SIG-M5 (cell line): Measurements from ENCODE around the gene BCL6B.

Source experiments
- DNase-seq: peaks from one replicate; lab custom pipeline; 2025; lab: John Stamatoyannopoulos, UW

BCL6B gene

DNA sequence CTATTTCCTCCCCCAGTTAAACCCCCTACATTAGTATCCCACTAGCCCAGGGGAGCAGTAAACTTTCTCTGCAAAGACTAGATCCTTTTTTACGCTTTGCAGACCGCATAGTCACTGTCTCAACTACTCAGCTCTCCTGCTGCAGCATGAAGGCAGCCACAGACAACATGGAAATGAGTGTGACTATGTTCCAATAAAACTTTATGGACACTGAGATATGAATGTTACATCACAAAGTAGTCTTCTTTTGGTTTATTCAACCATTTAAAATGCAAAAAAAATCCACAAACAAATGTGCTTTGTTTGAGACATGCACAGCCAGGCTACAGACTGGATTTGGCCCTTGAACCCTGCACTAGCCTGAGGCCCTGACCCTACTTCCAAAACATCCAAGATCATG, 12.3 kb upstream of the BCL6B start:
- no peak for DNase-seq

DNA sequence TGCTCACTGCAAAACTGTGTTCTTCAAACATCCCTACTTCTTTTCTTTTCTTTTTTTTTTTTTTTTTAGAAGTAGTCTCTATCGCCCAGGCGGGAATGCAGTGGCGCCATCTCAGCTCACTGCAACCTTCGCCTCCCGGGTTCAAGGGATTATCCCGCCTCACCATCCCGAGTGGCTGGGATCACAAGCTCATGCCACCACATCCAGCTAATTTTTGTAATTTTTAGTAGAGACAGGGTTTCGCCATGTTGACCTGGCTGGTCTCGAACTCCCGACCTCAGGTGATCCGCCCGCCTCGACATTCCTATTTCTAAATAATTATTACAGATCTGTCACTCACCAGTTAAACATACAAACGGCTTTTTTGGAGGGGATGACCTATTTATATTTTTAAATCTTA, 11.4 kb upstream of the BCL6B start:
- no peak for DNase-seq

DNA sequence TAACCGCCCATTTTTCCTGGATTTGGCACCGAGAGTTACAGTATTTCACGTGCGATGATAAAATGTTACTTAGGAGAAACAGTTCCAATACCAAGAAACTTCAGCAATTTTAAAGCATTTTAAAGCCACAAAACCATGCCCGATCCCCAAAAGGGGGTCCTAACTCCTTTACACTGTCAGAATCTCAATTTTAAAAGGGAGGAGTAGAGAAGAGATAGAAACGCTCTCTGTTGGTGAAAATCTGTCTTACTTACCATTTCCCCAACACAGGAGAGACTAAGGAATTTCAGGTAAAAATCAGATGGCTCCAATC, 11.0 kb upstream of the BCL6B start:
- no peak for DNase-seq

DNA sequence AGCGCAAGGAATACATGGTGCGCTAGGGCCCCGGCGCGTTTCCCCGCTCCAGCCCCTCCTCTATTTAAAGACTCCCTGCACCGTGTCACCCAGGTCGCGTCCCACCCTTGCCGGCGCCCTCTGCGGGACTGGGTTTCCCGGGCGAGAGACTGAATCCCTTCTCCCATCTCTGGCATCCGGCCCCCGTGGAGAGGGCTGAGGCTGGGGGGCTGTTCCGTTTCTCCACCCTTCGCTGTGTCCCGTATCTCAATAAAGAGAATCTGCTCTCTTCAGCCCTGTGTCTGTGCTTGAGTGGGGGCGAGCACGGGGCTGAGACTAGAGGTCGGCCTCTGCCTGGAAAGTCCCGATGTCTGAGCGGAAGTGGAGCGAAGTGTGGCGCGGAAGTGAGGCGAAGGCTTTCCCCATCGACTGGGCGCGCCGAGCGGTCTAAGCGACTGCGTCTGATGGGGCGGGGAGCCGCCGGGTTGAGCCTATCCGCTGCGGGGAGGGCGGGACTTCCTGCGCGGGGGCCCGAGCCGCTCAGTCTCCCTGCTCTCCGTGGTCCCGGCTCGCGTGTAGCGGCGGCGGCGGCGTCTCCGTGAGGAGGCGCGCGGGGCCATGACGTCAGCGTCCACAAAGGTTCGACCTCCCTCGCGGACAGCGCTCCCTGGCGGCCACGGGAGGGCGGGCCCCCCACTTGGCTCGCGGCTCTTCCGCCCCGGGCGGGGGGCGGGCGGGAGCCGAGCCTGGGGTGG, 8.4 kb upstream of the BCL6B start:
- DNase-seq, result peak; percentile 78

DNA sequence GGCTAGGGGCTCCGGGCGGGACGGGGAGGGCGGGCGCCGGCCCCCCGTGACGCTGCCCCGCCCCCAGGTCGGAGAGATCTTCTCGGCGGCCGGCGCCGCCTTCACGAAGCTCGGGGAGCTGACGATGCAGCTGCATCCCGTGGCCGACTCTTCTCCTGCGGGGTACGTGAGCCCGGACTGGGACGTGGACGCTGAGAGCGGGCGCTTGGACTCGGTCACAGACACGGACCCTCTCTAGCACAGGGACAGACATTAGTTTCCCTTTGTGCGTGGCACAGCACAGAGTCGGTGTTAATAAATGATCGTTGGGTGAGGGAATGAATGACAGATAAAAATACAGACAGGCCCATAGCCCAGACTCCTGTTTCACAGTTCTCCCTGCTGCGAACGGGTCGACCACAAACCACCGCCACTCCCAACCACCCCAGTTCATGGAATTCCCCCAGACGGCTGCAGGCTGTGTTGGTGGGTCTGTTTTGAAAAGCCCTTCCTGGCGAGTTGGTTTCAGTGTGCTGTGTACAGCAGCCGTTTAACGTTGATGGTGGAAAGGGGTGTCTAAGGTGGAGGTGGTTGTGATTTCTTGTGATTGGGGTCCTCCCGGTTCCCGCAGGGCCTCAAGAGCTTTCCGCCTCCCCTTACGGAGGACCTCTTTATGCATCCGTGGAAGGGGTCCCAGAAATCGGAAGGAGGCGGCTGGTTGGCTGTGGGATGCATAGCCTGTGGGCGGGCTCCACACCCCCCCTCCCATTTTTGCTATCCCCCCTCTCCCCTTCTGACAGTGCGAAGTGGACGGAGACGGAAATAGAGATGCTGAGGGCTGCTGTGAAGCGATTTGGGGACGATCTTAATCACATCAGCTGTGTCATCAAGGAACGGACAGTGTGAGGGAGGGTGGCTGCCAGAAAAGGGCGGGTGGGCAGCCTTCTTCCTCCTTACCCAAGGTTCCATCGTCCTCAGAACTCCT, 7.6 kb upstream of the BCL6B start:
- DNase-seq, result no peak

DNA sequence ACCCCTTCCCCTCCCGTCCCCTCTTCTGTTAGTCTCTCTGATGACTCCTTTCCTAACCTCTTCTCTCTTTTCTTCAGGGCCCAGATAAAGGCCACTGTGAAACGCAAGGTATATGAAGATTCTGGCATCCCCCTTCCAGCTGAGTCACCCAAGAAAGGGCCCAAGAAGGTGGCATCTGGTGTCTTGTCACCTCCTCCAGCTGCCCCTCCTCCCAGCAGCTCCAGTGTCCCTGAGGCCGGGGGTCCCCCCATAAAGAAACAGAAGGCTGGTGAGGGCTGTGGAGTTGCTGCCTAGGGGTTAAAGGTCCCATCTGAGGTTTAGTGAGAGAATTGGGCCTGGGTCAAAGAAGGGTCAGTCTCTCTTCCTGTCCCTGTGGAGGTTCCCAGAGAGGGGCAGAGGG, 6.4 kb upstream of the BCL6B start:
- no peak for DNase-seq

DNA sequence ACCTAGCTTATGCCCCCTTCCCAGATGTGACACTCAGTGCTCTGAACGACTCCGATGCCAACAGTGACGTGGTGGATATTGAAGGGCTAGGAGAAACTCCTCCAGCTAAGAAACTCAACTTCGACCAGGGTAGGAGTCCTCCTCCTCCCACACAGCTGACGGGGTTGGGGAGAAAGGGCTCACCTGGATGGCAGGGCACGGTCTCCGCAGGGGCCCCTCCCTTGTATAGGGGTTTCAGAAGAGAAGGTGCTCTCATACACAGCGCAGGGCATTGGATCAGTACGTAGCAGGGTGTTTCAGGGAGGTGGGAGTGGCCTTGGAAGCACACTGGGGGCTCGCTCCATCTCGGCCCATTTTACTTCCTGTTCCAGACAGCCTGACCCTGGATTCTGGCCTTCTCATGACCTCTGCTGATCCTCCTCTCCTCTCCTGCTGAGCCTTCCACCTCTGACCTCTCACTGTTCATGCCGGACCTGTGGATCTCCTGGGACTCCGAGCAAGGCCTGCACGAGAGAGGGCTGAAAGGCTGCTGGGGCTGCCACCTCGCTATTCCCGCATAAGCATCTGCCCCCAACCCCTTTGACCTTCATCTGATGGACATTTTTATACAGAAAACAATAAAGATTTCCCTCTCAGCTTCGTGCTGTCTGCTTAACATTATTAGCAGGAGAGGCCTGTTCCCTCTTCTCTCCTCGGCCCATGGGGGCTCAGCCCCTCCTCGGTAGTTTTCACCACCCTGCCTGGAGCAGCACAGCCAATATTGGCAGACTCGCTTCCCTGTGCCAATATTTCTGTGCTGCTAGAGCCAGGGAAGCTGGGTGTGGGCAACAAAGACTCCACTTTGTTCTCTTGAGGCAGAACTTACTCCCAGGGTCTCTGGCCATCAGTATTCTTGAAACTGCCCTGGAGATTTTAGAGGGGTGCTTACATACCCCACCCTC, 5.7 kb upstream of the BCL6B start:
- no peak for DNase-seq

DNA sequence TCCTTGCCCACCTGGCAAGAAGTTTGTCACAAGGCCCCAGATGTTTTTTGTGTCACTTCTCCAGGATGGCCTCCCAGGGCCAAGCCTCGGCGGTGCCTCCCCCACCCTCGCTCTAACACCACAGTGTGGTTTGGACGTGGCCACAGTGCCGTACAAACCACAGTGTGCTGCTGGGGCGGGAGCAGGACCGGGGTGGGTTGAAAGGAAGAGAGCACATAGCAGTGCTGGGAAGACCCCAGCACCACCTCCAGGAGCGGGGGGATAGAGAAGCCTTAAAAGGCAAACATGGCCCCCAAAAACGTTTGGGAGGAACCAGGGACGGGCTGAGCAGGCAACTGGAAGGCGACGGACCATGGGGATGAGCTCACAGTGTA, 5.0 kb upstream of the BCL6B start:
- DNase-seq, result no peak

DNA sequence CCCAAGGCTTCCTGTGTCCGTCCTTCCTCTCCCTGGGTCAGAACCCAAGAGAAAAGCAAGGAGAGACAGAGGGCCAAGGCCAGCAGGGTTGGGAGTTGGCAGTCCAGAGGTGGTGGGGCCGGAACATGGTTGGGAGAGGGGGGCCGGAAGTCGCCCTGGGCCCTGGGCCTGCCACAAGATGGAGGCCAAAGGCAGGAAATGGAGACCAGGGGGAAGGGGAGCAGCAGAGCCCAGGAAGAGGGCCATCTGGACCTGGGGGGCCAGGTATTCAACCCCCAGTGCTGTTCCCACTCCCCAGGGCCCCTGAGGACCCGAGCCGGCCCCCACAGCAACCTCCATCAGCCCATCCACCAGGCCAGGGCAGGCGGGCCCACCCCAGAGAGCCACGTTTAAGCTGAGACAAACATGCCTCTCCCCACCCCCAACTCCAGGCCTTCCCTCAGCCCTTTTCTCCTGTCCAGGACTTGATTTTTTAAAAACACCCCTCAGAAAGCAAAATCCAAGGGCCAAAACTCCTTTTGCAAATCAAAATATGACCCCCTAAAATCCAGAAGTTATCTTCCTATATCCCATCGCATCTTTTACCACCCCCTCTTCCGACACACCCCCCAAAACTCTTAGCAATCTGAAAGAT, 4.4 kb upstream of the BCL6B start:
- DNase-seq, result no peak

DNA sequence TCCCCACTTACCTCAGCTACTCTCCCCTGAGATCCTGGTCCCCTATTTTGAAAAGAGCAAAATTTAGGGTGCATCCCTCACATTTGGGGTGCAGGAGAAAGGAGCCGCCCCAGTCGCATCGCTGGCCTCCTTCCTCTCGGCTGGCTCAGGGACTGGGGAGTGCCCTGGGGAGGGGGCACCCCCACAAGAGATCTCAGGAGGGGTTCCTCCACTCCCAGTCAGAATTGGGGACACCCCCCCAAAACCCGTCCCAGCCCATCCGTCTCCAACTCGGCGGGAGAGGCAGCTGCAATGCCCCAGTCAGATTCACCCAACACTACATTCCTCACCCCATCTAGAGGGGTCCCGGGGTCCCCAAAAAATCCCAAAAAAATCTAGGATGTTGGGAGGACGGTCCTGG, 3.5 kb upstream of the BCL6B start:
- no peak for DNase-seq

DNA sequence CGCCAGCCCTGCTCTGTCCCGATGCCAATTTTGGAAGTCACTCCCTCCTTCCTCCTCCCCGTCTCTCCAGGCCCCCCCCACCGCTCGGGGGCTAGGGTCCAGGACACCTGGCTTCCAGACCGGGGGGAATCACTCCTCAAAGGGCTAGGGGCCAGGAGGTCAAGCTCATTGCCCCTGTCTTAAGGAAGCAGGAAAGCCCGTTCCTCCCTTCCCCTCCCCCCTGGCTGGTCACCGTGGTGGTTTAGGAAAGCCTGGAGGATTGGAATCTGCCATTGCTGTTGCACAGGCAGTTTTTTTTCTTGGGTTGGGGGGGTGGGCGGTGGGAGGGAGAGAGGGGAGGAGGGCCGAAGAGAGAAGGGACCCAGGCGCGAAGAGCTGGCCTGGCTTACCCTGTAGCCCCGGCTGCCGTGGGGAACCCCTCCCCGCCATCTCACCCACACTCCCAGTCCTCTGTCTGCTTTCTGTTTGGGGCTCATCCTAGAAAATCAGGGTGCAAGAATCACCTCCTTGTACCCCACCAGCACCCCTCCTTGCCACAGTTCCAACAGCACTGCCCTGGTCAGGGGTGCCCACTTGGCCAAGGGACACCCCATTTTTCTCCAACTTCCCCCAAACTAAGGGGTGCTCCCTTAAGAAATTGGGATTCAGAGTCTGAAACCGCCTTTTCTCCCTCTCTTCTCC, 2.9 kb upstream of the BCL6B start:
- no peak for DNase-seq

DNA sequence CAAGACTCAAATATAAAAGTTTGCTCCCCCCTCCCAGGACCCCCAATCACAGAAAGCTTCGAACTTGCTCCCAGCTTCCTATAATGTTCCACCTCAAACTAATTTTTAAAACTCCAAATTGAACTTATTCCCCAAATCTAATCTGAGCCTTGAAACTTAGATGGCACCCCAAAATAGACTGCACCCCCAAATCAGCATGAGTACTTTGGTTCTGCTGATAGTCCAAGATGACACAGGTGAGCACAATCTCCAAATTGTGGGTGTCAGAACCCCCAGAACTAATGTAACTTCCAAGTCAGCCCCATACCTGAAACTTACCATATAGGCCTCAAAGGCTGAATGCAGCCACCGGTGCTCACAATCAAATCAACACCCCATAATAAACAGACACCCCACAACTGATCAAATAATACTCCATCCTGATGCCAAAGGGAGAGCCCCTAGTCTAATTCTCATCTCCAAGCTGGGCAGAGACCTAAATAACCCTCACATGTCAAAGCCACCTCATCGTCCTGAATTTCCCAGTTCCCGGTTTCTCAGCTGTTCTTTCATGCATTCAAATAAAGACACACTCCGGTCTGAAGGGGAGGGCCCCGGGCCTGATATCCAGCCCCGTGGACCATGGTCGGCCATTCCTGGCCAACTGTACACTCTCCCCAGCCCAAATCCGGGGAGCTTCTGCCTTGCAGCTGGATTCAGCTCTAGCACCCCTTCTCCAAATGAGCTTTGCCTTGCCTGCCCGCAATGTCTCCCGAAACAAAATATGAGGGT, 1.8 kb upstream of the BCL6B start:
- no peak for DNase-seq

DNA sequence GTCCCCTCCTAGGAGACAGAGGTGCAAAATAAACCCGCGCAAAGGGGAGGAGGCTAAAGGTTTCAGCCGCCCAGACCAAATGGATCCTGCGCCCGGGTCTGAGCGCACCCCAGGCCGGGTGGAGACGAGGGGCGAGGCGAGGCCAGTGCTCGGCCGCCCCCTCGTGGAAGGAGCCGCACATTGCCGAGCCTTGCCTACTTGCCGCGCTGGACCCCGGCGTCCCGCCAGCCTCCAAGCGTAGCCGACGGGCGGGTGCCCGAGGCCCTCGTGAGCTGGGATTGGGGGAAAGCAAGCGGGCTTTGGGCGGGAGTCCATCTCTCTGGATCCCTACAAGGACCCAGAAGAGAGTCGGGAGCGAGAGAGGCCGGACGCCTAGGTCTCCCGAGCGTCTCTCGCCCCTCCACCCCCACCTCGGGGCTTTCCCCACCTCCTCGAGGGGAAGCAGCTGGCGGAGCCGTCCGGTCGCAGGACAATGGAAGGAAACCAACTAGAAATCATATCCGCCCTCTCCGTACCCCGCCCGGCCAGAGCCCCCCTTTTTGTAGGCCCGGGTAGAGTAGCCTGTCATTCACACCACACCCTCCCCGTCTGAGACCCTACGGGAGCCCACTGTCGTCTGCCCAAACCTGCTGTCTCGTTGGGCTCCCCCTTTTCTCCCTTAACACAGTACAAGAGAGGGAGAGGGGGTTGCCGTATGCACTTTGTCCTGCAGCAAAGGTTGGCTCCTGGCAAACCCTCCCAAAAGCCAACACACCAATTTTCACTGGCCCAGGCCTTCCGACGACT, 664 bp upstream of the BCL6B start:
- DNase-seq, result no peak

DNA sequence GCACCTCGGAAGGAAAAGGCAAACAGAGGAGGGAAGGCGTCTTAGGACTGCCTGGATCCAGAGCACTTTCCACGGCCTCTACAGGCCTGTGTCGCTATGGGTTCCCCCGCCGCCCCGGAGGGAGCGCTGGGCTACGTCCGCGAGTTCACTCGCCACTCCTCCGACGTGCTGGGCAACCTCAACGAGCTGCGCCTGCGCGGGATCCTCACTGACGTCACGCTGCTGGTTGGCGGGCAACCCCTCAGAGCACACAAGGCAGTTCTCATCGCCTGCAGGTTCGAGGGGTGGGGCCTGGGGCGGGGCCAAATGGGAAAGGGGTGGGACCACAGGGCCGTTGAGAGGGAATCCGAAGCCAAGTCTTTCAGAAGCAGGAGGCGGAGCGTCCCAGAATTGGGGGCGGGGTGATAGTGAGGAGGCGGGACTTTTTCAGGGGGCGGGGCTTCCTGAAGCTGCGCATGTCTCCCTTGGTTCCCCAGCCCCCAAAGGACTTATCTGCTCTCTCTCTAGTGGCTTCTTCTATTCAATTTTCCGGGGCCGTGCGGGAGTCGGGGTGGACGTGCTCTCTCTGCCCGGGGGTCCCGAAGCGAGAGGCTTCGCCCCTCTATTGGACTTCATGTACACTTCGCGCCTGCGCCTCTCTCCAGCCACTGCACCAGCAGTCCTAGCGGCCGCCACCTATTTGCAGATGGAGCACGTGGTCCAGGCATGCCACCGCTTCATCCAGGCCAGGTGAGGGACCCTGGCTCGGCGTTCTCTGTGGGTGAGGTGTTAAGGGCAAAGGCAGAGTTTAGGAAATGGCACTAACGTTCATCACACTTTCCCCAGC, 939 bp downstream of the BCL6B start:
- no peak for DNase-seq

DNA sequence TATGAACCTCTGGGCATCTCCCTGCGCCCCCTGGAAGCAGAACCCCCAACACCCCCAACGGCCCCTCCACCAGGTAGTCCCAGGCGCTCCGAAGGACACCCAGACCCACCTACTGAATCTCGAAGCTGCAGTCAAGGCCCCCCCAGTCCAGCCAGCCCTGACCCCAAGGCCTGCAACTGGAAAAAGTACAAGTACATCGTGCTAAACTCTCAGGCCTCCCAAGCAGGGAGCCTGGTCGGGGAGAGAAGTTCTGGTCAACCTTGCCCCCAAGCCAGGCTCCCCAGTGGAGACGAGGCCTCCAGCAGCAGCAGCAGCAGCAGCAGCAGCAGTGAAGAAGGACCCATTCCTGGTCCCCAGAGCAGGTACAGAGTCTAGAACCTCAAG, 1.5 kb downstream of the BCL6B start:
- no peak for DNase-seq

DNA sequence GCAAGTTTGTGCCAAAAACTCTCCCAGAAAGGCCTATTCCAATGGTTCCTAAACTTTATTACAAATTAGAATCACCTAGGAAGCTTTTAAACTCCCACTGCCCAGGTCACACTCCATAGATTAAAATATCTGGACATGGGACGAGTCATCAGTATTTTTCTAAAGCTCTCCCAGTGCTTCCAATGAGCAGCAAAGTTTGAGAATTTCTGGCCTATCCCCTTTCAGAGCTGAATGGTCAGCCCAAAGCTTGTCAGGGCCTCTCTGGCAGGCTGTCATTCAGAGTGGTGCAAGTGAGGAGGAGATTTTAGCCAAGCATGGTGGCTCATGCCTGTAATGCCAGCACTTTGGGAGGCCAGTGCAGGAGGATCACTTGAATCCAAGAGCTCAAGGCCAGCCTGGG, 2.4 kb downstream of the BCL6B start:
- no peak for DNase-seq

DNA sequence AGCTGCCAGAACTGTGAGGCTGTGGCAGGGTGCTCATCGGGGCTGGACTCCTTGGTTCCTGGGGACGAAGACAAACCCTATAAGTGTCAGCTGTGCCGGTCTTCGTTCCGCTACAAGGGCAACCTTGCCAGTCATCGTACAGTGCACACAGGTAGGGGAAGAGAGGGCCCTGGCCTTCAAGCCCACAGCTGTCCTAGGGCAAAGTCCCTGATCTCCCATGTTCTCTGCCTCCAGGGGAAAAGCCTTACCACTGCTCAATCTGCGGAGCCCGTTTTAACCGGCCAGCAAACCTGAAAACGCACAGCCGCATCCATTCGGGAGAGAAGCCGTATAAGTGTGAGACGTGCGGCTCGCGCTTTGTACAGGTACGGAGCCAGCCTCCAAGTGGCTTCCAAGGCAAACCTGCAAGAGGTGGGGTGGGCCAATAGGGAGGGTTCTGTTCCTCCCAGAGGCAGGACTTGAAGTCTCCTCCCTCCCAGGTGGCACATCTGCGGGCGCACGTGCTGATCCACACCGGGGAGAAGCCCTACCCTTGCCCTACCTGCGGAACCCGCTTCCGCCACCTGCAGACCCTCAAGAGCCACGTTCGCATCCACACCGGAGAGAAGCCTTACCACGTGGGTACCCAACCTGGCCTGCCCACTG, 3.7 kb downstream of the BCL6B start:
- DNase-seq, result no peak

DNA sequence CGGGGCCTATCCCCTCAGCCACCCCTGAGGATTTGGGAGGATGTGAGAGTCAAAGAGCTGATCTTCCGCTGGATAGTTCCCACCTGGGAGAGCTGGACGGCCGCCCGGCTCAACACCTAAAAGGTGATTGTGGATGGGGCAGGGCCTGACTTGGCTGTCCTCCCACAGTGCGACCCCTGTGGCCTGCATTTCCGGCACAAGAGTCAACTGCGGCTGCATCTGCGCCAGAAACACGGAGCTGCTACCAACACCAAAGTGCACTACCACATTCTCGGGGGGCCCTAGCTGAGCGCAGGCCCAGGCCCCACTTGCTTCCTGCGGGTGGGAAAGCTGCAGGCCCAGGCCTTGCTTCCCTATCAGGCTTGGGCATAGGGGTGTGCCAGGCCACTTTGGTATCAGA, 4.5 kb downstream of the BCL6B start:
- no peak for DNase-seq
